Prostate gland (tissue), 2 donors: ENCODE data around the gene SLC29A2.

Experiments
- POLR2A ChIP-seq: fragments of 450-650 bp; IDR thresholded peaks from one replicate; pipeline ENCODE4 v1.6.1; 2016; ENCODE audit warnings: antibody characterized with exemption, mild to moderate bottlenecking
- POLR2AphosphoS5 ChIP-seq: sonication (generic); formaldehyde crosslinking; IDR thresholded peaks from one replicate; pipeline ENCODE4 v1.6.1; 2017; ENCODE audit warnings: antibody characterized with exemption
- TF ChIP-seq, protein P1 (sequence below), 4 experiments: fragments of 200-600 bp in 2 of 4; fragments of 450-650 bp in 2 of 4; sonication (generic) in 2 of 4; IDR thresholded peaks; 1 replicate in 3 of 4; 2 replicates in 1 of 4; pipeline ENCODE4 v1.5.1; 2016 to 2019; ENCODE audit warnings: antibody characterized with exemption in 4 of 4, mild to moderate bottlenecking in 2 of 4, moderate library complexity in 2 of 4

DNA sequence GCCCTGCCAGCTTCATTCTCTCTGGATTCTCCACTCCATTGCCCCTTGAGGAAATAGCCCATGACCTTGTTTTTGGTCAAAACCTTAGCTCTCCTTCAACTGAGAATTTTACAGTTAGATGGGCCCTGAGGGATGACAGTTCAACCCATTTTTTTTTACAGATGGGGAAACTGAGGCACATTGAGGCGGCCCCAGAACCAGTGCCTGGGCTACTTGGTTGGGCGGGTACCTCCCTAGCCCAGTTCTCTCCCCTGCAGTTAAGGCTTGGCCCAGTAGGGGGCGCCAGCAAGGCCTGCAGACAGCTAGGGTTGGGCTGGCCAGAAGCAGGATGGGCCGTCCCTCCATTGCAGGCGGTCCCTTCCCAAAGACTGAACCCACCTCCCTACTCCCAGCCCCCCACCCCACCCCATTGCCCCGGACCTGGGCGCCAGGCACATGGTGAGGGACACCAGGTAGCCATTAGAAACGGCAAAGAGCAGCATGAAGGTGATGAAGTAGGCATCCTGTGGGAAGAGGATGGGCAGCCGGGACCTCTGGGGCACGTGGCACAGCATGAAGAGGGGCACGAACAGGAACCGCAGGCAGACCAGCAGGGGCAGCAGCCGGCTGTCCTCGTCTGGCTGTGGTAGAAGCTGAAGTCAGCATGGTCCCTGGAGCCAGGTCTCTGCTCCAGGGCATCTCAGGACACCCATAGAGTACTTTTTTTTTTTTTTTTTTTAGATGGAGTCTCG, 7.6 kb downstream of the SLC29A2 start:
- no peak for TF ChIP-seq POLR2A
- TF ChIP-seq, protein P1, sequence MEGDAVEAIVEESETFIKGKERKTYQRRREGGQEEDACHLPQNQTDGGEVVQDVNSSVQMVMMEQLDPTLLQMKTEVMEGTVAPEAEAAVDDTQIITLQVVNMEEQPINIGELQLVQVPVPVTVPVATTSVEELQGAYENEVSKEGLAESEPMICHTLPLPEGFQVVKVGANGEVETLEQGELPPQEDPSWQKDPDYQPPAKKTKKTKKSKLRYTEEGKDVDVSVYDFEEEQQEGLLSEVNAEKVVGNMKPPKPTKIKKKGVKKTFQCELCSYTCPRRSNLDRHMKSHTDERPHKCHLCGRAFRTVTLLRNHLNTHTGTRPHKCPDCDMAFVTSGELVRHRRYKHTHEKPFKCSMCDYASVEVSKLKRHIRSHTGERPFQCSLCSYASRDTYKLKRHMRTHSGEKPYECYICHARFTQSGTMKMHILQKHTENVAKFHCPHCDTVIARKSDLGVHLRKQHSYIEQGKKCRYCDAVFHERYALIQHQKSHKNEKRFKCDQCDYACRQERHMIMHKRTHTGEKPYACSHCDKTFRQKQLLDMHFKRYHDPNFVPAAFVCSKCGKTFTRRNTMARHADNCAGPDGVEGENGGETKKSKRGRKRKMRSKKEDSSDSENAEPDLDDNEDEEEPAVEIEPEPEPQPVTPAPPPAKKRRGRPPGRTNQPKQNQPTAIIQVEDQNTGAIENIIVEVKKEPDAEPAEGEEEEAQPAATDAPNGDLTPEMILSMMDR (IDR thresholded peaks at IDR 0.05) = peak in 3 of 4 experiments; percentile 13 to 37 (median 26)
- no peak for TF ChIP-seq POLR2AphosphoS5
